SK-N-SH (cell line): ENCODE data around the gene OR9A2. TPM values are rescaled to one million over a fixed set of nuclear protein-coding genes. Genes with fewer than 3 reads are reported as not detected.

Source experiments
- CTCF ChIA-PET: fragments of 300-600, 350-600 bp; formaldehyde crosslinking; extraction: SDS; loops from one replicate; lab custom pipeline; 2021; lab: Yijun Ruan, JAX
- POLR2A ChIA-PET: fragments of 350-600 bp; sonication (Branson Sonifier 250); formaldehyde crosslinking; extraction: SDS; loops from one replicate; lab custom pipeline; 2020; ENCODE audit warnings: antibody characterized with exemption, inconsistent platforms; lab: Yijun Ruan, JAX
- DNase-seq: peaks from one replicate; pipeline ENCODE4 v3.0.0; 2012
- H2AFZ ChIP-seq: fragments of 200-600 bp; sonication (generic); 2 replicates; pipeline ENCODE4 v1.8.1; 2016; ENCODE audit warnings: antibody characterized with exemption, mild to moderate bottlenecking, low read depth
- H3F3A ChIP-seq: fragments of 200-600 bp; sonication (generic); replicated peaks from 2 replicates; pipeline ENCODE3; 2016; ENCODE audit warnings: antibody characterized with exemption, mild to moderate bottlenecking; ENCODE audit not compliant: insufficient read depth
- H3K27ac ChIP-seq, 2 experiments: fragments of 200-500 bp in 1 of 2; fragments of 200-600 bp in 1 of 2; sonication (Bioruptor generic) in 1 of 2; sonication (generic), shearing (Covaris generic) in 1 of 2; 2 replicates each; pipeline versions ENCODE4 v1.5.1 to v1.6.1; 2014 to 2016; ENCODE audit warnings: low read depth in 2 of 2, inconsistent platforms in 1 of 2, low read length in 1 of 2, mild to moderate bottlenecking in 1 of 2, mixed read lengths in 1 of 2
- H3K27me3 ChIP-seq: fragments of 200-600 bp; sonication (generic), shearing (Covaris generic); 2 replicates; pipeline ENCODE4 v1.6.1; 2016; ENCODE audit warnings: mixed run types; ENCODE audit not compliant: insufficient read depth
- H3K36me3 ChIP-seq, 2 experiments: fragments of 200-500 bp in 1 of 2; fragments of 200-600 bp in 1 of 2; sonication (Bioruptor generic) in 1 of 2; sonication (generic) in 1 of 2; replicated peaks in 1 of 2; 2 replicates each; pipeline versions ENCODE3 to v1.5.1; 2014 to 2016; ENCODE audit warnings: low read length in 1 of 2, mild to moderate bottlenecking in 1 of 2; ENCODE audit not compliant: insufficient read depth in 2 of 2, control insufficient read depth in 1 of 2
- H3K4me1 ChIP-seq, 2 experiments: fragments of 200-500 bp in 1 of 2; fragments of 200-600 bp in 1 of 2; sonication (Bioruptor generic) in 1 of 2; sonication (generic), shearing (Covaris generic) in 1 of 2; 2 replicates each; pipeline versions ENCODE4 v1.5.1 to v1.6.1; 2014 to 2016; ENCODE audit warnings: low read depth in 1 of 2, low read length in 1 of 2, mixed run types in 1 of 2; ENCODE audit not compliant: insufficient read depth in 2 of 2, control insufficient read depth in 1 of 2
- H3K4me2 ChIP-seq: fragments of 200-600 bp; sonication (generic), shearing (Covaris generic); 2 replicates; pipeline ENCODE4 v1.6.1; 2017; ENCODE audit warnings: mixed run types
- H3K4me3 ChIP-seq, 2 experiments: fragments of 200-500 bp in 1 of 2; fragments of 200-600 bp in 1 of 2; sonication (Bioruptor generic) in 1 of 2; sonication (generic), shearing (Covaris generic) in 1 of 2; 2 replicates each; pipeline versions ENCODE4 v1.5.1 to v1.8.1; 2014 to 2016; ENCODE audit warnings: low read depth in 2 of 2, inconsistent platforms in 1 of 2, low read length in 1 of 2, mild to moderate bottlenecking in 1 of 2, mixed read lengths in 1 of 2, moderate library complexity in 1 of 2
- H3K79me2 ChIP-seq: fragments of 200-600 bp; sonication (generic); 2 replicates; pipeline ENCODE4 v1.8.1; 2017; ENCODE audit warnings: mild to moderate bottlenecking; ENCODE audit not compliant: insufficient read depth
- H3K9ac ChIP-seq: fragments of 200-600 bp; sonication (generic); 2 replicates; pipeline ENCODE4 v1.6.1; 2017; ENCODE audit warnings: mixed run types
- H3K9me2 ChIP-seq: fragments of 200-600 bp; sonication (generic); 2 replicates; pipeline ENCODE4 v1.6.1; 2017; ENCODE audit warnings: mixed run types
- H3K9me3 ChIP-seq: fragments of 200-600 bp; sonication (generic); 2 replicates; pipeline ENCODE4 v1.6.1; 2017; ENCODE audit warnings: mixed run types, mild to moderate bottlenecking, moderate library complexity
- H4K20me1 ChIP-seq: fragments of 200-600 bp; sonication (generic); 2 replicates; pipeline ENCODE4 v1.6.1; 2017; ENCODE audit warnings: mild to moderate bottlenecking, mixed run types; ENCODE audit not compliant: insufficient read depth
- CHD2 ChIP-seq: fragments of 150-350 bp; IDR thresholded peaks from 2 replicates; pipeline ENCODE4 v1.6.1; 2018; ENCODE audit warnings: low read length; ENCODE audit not compliant: partially characterized antibody
- EP300 ChIP-seq, 2 experiments: IDR thresholded peaks; 2 replicates each; pipeline versions ENCODE4 v1.4.0 to v1.6.1; 2012; ENCODE audit warnings: borderline replicate concordance in 1 of 2, low read depth in 1 of 2, low read length in 1 of 2
- FOSL2 ChIP-seq: IDR thresholded peaks from 2 replicates; pipeline ENCODE4 v1.4.0; 2012; ENCODE audit warnings: low read depth, mild to moderate bottlenecking, moderate library complexity, borderline replicate concordance
- GABPA ChIP-seq: IDR thresholded peaks from 2 replicates; pipeline ENCODE4 v1.4.0; 2012; ENCODE audit warnings: low read depth, mild to moderate bottlenecking
- JUND ChIP-seq: IDR thresholded peaks from 2 replicates; pipeline ENCODE4 v1.4.0; 2012
- MEF2A ChIP-seq: IDR thresholded peaks from 2 replicates; pipeline ENCODE4 v1.4.0; 2012; ENCODE audit warnings: low read depth, borderline replicate concordance
- NFIC ChIP-seq: IDR thresholded peaks from 2 replicates; pipeline ENCODE4 v1.4.0; 2012; ENCODE audit warnings: borderline replicate concordance
- NRF1 ChIP-seq: IDR thresholded peaks from 2 replicates; pipeline ENCODE4 v1.6.1; 2012; ENCODE audit warnings: low read depth, mild to moderate bottlenecking, low read length
- SIN3A ChIP-seq: IDR thresholded peaks from 2 replicates; pipeline ENCODE4 v1.6.1; 2012; ENCODE audit warnings: low read depth, mild to moderate bottlenecking, low read length, moderate library complexity, borderline replicate concordance
- SMC3 ChIP-seq: IDR thresholded peaks from 2 replicates; pipeline ENCODE4 v1.6.1; 2012; ENCODE audit warnings: low read depth, low read length, improper control_type of control experiment
- TAF1 ChIP-seq: IDR thresholded peaks from 2 replicates; pipeline ENCODE4 v1.6.1; 2012; ENCODE audit warnings: low read depth, mild to moderate bottlenecking, low read length, moderate library complexity, borderline replicate concordance
- TEAD4 ChIP-seq: IDR thresholded peaks from 2 replicates; pipeline ENCODE4 v1.4.0; 2012; ENCODE audit warnings: mild to moderate bottlenecking, borderline replicate concordance; ENCODE audit not compliant: insufficient read depth
- WGBS: methylation state at CpG from one replicate; pipeline ENCODE4 v1.1.6; 2017; ENCODE audit warnings: low lambda C conversion rate; 5-methylcytosine and 5-hydroxymethylcytosine counted together
- polyA plus RNA-seq, 3 experiments: library from polyadenylated mRNA; depleted of rRNA; stranded (reverse); fragments of >200 nt; gene quantifications; 2 replicates each; pipeline ENCODE4 v1.2.3, GENCODE V29; 2012
- TF ChIP-seq, protein P1 (sequence below): fragments of 150-350 bp; IDR thresholded peaks from 2 replicates; pipeline ENCODE4 v1.6.1; 2016; ENCODE audit warnings: mild to moderate bottlenecking, low read depth, low read length
- TF ChIP-seq, protein P2 (sequence below): IDR thresholded peaks from 2 replicates; pipeline ENCODE4 v1.4.0; 2012; ENCODE audit warnings: low read depth
- TF ChIP-seq, protein P3 (sequence below): IDR thresholded peaks from 2 replicates; pipeline ENCODE4; 2012

OR9A2 gene
- polyA plus RNA-seq, 1 of the 3 experiments (the other 2 are of a cell fraction): not detected

DNA sequence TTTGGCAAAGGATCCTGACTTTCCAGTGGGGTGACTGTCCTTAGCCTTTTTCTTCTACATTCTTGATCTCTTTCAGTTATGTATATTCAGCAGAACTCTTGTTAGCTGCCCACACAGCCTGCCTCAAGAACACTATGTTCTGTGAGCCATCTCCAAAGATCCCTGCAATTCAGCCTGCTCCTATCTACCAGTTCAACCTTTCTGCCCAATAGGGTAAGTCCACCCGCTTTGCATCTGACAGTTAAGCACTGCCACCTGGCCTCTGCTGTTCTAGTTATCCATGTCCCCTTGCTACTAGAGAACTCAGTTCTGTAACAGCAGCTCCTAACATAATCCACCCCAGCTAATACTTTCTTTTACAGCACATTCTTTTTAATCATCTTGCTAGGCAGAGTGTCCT is 13.5 kb downstream of the OR9A2 start (continued):
- TF ChIP-seq, protein P1, sequence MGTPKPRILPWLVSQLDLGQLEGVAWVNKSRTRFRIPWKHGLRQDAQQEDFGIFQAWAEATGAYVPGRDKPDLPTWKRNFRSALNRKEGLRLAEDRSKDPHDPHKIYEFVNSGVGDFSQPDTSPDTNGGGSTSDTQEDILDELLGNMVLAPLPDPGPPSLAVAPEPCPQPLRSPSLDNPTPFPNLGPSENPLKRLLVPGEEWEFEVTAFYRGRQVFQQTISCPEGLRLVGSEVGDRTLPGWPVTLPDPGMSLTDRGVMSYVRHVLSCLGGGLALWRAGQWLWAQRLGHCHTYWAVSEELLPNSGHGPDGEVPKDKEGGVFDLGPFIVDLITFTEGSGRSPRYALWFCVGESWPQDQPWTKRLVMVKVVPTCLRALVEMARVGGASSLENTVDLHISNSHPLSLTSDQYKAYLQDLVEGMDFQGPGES: no peak
- TF ChIP-seq EP300 (IDR thresholded peaks at IDR 0.05; ENCODE audit: borderline replicate concordance in 1 of 2, low read depth in 1 of 2, low read length in 1 of 2) (no peak), SIN3A (no peak), SMC3 (no peak), TEAD4 (no peak)
- TF ChIP-seq, protein P2, sequence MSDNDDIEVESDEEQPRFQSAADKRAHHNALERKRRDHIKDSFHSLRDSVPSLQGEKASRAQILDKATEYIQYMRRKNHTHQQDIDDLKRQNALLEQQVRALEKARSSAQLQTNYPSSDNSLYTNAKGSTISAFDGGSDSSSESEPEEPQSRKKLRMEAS: no peak
- TF ChIP-seq, all 33 proteins: peak for 0

DNA sequence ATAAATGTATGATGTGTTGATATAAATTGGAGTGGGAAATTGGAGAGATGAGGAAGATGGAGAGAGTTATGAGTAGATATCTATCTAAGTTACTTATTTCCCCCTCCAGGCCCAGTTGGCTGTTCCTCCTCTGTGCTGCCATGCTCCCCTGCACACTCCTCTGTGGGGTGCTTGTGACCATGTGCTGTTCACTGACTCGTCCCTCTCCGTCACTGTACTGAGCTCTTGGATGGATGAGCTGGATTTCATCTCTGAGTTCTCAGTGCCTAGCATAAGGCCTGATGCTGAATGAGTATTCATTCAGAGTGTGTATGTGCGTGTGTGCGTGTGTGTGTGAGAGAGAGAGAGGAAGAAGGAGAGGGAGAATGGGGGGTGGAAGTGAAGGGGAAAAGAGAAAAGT is 14.5 kb downstream of the OR9A2 start:
- H3K79me2 ChIP-seq: no peaks in the 10 kb centered on the region
- peaks cover 8% of the 10 kb centered on the region for H3F3A ChIP-seq
- no peak overlapping the region for H2AFZ ChIP-seq
- no peaks in the 10 kb centered on the region for H3K9me2 ChIP-seq
- no peak overlapping the region for H3K27ac ChIP-seq
- ChIA-PET POLR2A (no interaction called here), CTCF (interaction anchor here (1.1 to 23.7 kb wide), 3 partner anchors 9 to 477 kb away, joined by 3 to 450 read pairs (median 3); partner anchors contain the start of gene TAS2R40)
- DNase-seq: no peak
- H3K4me2 ChIP-seq: no peak overlapping the region
- H4K20me1 ChIP-seq: no peaks in the 10 kb centered on the region
- no peak overlapping the region for H3K9ac ChIP-seq
- H3K36me3 ChIP-seq: no peaks in the 10 kb centered on the region
- no peak overlapping the region for H3K4me3 ChIP-seq
- H3K27me3 ChIP-seq: no peaks in the 10 kb centered on the region
- no peaks in the 10 kb centered on the region for H3K9me3 ChIP-seq
- TF ChIP-seq MEF2A: no peak
- no peak for TF ChIP-seq JUND
- TF ChIP-seq TAF1: no peak
- TF ChIP-seq, protein P3, sequence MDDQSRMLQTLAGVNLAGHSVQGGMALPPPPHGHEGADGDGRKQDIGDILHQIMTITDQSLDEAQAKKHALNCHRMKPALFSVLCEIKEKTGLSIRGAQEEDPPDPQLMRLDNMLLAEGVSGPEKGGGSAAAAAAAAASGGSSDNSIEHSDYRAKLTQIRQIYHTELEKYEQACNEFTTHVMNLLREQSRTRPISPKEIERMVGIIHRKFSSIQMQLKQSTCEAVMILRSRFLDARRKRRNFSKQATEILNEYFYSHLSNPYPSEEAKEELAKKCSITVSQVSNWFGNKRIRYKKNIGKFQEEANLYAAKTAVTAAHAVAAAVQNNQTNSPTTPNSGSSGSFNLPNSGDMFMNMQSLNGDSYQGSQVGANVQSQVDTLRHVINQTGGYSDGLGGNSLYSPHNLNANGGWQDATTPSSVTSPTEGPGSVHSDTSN: no peak
- no peak for TF ChIP-seq GABPA
- no peak for TF ChIP-seq FOSL2
- TF ChIP-seq CHD2: no peak
- TF ChIP-seq NFIC: no peak
- TF ChIP-seq NRF1: no peak
- no peak for TF ChIP-seq SMC3
- peaks cover 3 to 33% of the 10 kb centered on the region in 2 experiments for H3K4me1 ChIP-seq
- WGBS: 85% methylated on average over 4 of the region's 4 CpGs
